ENCODE results near the gene SOHLH2. TPM values are rescaled to one million over a fixed set of nuclear protein-coding genes. Genes with fewer than 3 reads are reported as not detected.

SOHLH2 gene
- total RNA-seq, 1 donor from 2014 or later, result not detected

DNA sequence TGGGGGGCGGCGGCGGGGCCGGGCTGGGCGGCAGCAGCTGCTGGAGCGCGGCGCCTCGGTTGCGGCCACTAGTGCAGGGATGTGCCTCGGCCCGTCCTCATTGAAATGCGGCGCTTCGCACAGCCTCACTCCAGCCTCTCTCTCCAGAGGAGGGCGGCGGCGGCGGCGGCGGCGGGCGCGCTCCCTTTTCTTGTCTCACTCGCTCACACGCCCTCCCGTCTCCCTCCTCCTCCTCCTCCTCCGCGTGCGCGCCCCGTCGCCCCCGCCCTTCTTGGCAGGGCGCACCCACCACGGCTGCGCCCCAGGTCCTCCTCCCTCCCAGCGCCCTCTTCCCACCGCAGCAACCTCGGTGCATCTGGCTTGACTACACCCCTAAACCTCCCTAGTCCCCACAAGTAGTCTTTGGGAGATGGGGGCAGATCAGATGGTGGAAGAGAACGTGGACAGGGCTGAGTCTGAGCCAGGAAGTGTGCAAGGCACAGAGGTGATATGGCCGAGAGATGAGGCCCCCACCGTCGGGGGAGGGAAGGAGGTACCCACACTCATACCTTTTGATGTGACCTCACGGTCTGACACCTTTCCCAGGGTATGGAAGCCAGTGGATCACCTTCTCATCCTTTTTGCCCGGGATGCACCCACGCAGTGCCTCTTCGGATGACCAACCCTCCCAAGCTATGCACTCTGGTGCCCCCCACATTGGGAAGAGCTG, 83.0 kb downstream of the SOHLH2 start, which contains the start of gene DCLK1:
Gene DCLK1 (minus strand): TSS at position 161 of the 709 bp plus-strand sequence.
- H3K36me3 Mint-ChIP-seq (ENCODE audit: low read depth, unreplicated experiment), result no peaks in the 10 kb centered on the region
- H3K4me3 Mint-ChIP-seq (ENCODE audit: unreplicated experiment), result peak within 1 kb of the TSS; percentile 81
- H3K27ac Mint-ChIP-seq (ENCODE audit: unreplicated experiment), result no peak within 1 kb of the TSS
- TF ChIP-seq CTCF (IDR thresholded peaks at IDR 0.05; ENCODE audit: unreplicated experiment), result no peak
- H3K27me3 Mint-ChIP-seq (ENCODE audit: unreplicated experiment), result peaks cover 5% of the 10 kb centered on the region
- H3K4me1 Mint-ChIP-seq (ENCODE audit: unreplicated experiment), result peaks cover 4% of the 10 kb centered on the region
- H3K9me3 Mint-ChIP-seq (ENCODE audit: unreplicated experiment), result no peaks in the 10 kb centered on the region
- DNase-seq (ENCODE audit: low spot score), result peak; percentile 45

GRCh38 chr13:36130552-36131221, 83.7 kb downstream of the SOHLH2 start:
- DNase-seq (ENCODE audit: low spot score), result peak; percentile 24
- Mint-ChIP-seq H3K9me3 (ENCODE audit: unreplicated experiment) (no peaks in the 10 kb centered on the region), H3K27me3 (ENCODE audit: unreplicated experiment) (peaks cover 5% of the 10 kb centered on the region), H3K36me3 (ENCODE audit: low read depth, unreplicated experiment) (no peaks in the 10 kb centered on the region), H3K27ac (ENCODE audit: unreplicated experiment) (no peak overlapping the region), H3K4me3 (ENCODE audit: unreplicated experiment) (peak overlapping the region; percentile 81), H3K4me1 (ENCODE audit: unreplicated experiment) (peaks cover 4% of the 10 kb centered on the region)
- no peak for TF ChIP-seq CTCF (IDR thresholded peaks at IDR 0.05; ENCODE audit: unreplicated experiment)

- DNase-seq (ENCODE audit: low spot score), result no peak
- Mint-ChIP-seq H3K27me3 (ENCODE audit: unreplicated experiment) (peaks cover 5% of the 10 kb centered on the region), H3K4me3 (ENCODE audit: unreplicated experiment) (peak overlapping the region; percentile 81), H3K36me3 (ENCODE audit: low read depth, unreplicated experiment) (no peaks in the 10 kb centered on the region), H3K4me1 (ENCODE audit: unreplicated experiment) (peaks cover 4% of the 10 kb centered on the region), H3K9me3 (ENCODE audit: unreplicated experiment) (no peaks in the 10 kb centered on the region), H3K27ac (ENCODE audit: unreplicated experiment) (no peak overlapping the region)
- no peak for TF ChIP-seq CTCF (IDR thresholded peaks at IDR 0.05; ENCODE audit: unreplicated experiment)
Measured at GRCh38 chr13:36130193-36130551, 84.2 kb downstream of the SOHLH2 start.

DNA sequence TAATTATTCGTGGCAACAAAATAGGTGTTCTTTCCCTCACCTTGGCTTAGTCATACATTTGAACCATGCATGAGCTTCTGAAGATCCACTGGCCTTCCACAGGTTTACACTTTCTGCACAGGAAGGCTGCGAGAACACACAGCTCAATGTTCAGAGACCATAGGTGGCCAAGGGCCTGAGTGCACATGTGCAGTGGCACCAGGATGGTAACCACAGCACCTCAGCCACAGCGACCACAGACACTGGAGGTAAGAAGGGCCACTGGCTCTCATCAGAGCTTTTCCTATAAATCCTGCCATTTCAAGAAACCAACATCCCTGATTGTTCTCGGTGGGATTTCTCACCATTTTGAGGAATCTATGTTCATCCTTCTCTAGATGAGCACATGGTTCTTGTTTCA, 84.8 kb downstream of the SOHLH2 start:
- peaks cover 5% of the 10 kb centered on the region for H3K27me3 Mint-ChIP-seq (ENCODE audit: unreplicated experiment)

More for the DNA sequence above, 84.8 kb downstream of the SOHLH2 start:
- Mint-ChIP-seq H3K4me1 (ENCODE audit: unreplicated experiment) (peaks cover 4% of the 10 kb centered on the region), H3K36me3 (ENCODE audit: low read depth, unreplicated experiment) (no peaks in the 10 kb centered on the region), H3K4me3 (ENCODE audit: unreplicated experiment) (no peak overlapping the region), H3K9me3 (ENCODE audit: unreplicated experiment) (no peaks in the 10 kb centered on the region), H3K27ac (ENCODE audit: unreplicated experiment) (no peak overlapping the region)
- no peak for TF ChIP-seq CTCF (IDR thresholded peaks at IDR 0.05; ENCODE audit: unreplicated experiment)
- DNase-seq (ENCODE audit: low spot score), result no peak

Data from endothelial cell (in vitro differentiated cells).